Loucy (cell line): ENCODE measurements around the gene SHROOM3.
A peak's percentile ranks its signal among the peaks of the same experiment; 100 is the strongest.
"Not testable (repeated sequence)": the region's sequence is repeated elsewhere in the genome, so short reads cannot be mapped to it uniquely, and the experiment has no call there.

Source experiments
- H2AFZ ChIP-seq: fragments of 200-600 bp; sonication (generic); 2 replicates; pipeline ENCODE4 v1.6.0; 2016; ENCODE audit warnings: antibody characterized with exemption, mild to moderate bottlenecking, low read length, moderate library complexity
- H3F3A ChIP-seq: fragments of 200-600 bp; 2 replicates; pipeline ENCODE4 v1.6.0; 2016; ENCODE audit warnings: antibody characterized with exemption, low read depth, mild to moderate bottlenecking
- H3K27me3 ChIP-seq: fragments of 200-600 bp; sonication (generic); 2 replicates; pipeline ENCODE4 v1.6.1; 2014; ENCODE audit warnings: low read length, mild to moderate bottlenecking; ENCODE audit not compliant: insufficient read depth, poor library complexity, severe bottlenecking
- H3K36me3 ChIP-seq: fragments of 200-600 bp; sonication (generic); 2 replicates; pipeline ENCODE4 v1.6.1; 2016; ENCODE audit warnings: low read length; ENCODE audit not compliant: insufficient read depth
- H3K4me1 ChIP-seq: fragments of 200-600 bp; sonication (generic); 2 replicates; pipeline ENCODE4 v1.5.1; 2014; ENCODE audit warnings: low read length, mild to moderate bottlenecking; ENCODE audit not compliant: insufficient read depth, poor library complexity, severe bottlenecking
- H3K4me2 ChIP-seq: fragments of 200-600 bp; sonication (generic); 2 replicates; pipeline ENCODE4 v1.6.0; 2014; ENCODE audit warnings: antibody characterized with exemption, low read length, low read depth, mild to moderate bottlenecking; ENCODE audit not compliant: poor library complexity, severe bottlenecking
- H3K4me3 ChIP-seq: fragments of 200-600 bp; sonication (generic); 2 replicates; pipeline ENCODE4 v1.5.1; 2014; ENCODE audit warnings: low read length, mild to moderate bottlenecking, mixed read lengths; ENCODE audit not compliant: poor library complexity, severe bottlenecking
- H3K79me2 ChIP-seq: fragments of 200-600 bp; sonication (generic); 2 replicates; pipeline ENCODE4 v1.6.1; 2014; ENCODE audit warnings: low read length; ENCODE audit not compliant: insufficient read depth
- H3K9ac ChIP-seq: fragments of 200-600 bp; sonication (generic); 2 replicates; pipeline ENCODE4 v1.6.0; 2014; ENCODE audit warnings: mild to moderate bottlenecking, low read depth, low read length, moderate library complexity; ENCODE audit not compliant: poor library complexity, severe bottlenecking
- H3K9me2 ChIP-seq: fragments of 200-600 bp; sonication (generic); replicated peaks from 2 replicates; pipeline ENCODE4 v1.6.1; 2016; ENCODE audit warnings: low read depth, low read length, mixed read lengths
- H3K9me3 ChIP-seq: fragments of 200-600 bp; sonication (generic); 2 replicates; pipeline ENCODE4 v1.6.1; 2014; ENCODE audit warnings: mild to moderate bottlenecking, antibody characterized with exemption, low read length, low read depth; ENCODE audit not compliant: insufficient read depth
- H4K20me1 ChIP-seq: fragments of 200-600 bp; sonication (generic); 2 replicates; pipeline ENCODE4 v1.6.0; 2014; ENCODE audit warnings: antibody characterized with exemption, low read length, mild to moderate bottlenecking; ENCODE audit not compliant: insufficient read depth, poor library complexity, severe bottlenecking
- CTCF ChIP-seq: fragments of 200-600 bp; sonication (generic); conservative IDR thresholded peaks from 2 replicates; pipeline ENCODE4 v1.5.1; 2014; ENCODE audit warnings: mild to moderate bottlenecking, antibody characterized with exemption, low read length
- EZH2phosphoT487 ChIP-seq: fragments of 200-600 bp; IDR thresholded peaks from 2 replicates; pipeline ENCODE4 v1.6.1; 2018; ENCODE audit warnings: antibody characterized with exemption, mild to moderate bottlenecking, moderate library complexity, borderline replicate concordance

SHROOM3 gene

GRCh38 chr4:76449833-76450232, 14.8 kb downstream of the SHROOM3 start:
- H3K36me3 ChIP-seq: no peaks in the 10 kb centered on the region
- no peaks in the 10 kb centered on the region for H3K4me1 ChIP-seq
- no peak overlapping the region for H3K4me3 ChIP-seq
- no peaks in the 10 kb centered on the region for H3K9me3 ChIP-seq
- no peak overlapping the region for H3K4me2 ChIP-seq
- no peaks in the 10 kb centered on the region for H3F3A ChIP-seq
- H4K20me1 ChIP-seq: no peaks in the 10 kb centered on the region
- no peak overlapping the region for H3K9ac ChIP-seq
- H3K9me2 ChIP-seq: no peaks in the 10 kb centered on the region
- no peaks in the 10 kb centered on the region for H3K27me3 ChIP-seq
- TF ChIP-seq EZH2phosphoT487 (no peak), CTCF (no peak)
- no peaks in the 10 kb centered on the region for H3K79me2 ChIP-seq
- H2AFZ ChIP-seq: peak overlapping the region; percentile 2; the same call in 1 of the 2 replicates

GRCh38 chr4:76453232-76453631, 18.2 kb downstream of the SHROOM3 start:
- Histone ChIP-seq H3K9me3 (no peaks in the 10 kb centered on the region), H3F3A (no peaks in the 10 kb centered on the region), H3K4me1 (no peaks in the 10 kb centered on the region), H3K36me3 (no peaks in the 10 kb centered on the region), H3K9ac (no peak overlapping the region), H2AFZ (no peak overlapping the region), H4K20me1 (no peaks in the 10 kb centered on the region), H3K4me3 (no peak overlapping the region), H3K4me2 (no peak overlapping the region), H3K27me3 (no peaks in the 10 kb centered on the region), H3K9me2 (no peaks in the 10 kb centered on the region), H3K79me2 (no peaks in the 10 kb centered on the region)
- TF ChIP-seq EZH2phosphoT487: no peak
- TF ChIP-seq CTCF: no peak

DNA sequence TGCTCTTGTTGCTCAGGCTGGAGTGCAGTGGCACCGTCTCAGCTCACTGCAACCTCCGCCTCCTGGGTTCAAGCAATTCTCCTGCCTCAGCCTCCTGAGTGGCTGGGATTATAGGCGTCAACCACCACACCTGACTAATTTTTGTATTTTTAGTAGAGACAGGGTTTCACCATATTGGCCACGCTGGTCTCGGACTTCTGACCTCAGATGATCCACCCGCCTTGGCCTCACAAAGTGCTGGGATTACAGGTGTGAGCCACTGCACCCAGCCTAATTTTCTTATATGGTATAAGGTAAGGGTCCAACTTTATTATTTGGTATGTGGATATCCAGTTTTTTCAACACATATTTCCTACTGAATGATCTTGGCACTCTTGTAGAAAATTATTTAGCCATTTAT, 19.0 kb downstream of the SHROOM3 start:
- H2AFZ ChIP-seq: peak overlapping the region; percentile 30; the same call in 1 of the 2 replicates
- not testable (repeated sequence) for H4K20me1 ChIP-seq, H3K4me1 ChIP-seq, H3K9me2 ChIP-seq, H3K9me3 ChIP-seq, H3K27me3 ChIP-seq, H3F3A ChIP-seq, H3K4me3 ChIP-seq, H3K36me3 ChIP-seq, H3K9ac ChIP-seq, H3K4me2 ChIP-seq, H3K79me2 ChIP-seq

DNA sequence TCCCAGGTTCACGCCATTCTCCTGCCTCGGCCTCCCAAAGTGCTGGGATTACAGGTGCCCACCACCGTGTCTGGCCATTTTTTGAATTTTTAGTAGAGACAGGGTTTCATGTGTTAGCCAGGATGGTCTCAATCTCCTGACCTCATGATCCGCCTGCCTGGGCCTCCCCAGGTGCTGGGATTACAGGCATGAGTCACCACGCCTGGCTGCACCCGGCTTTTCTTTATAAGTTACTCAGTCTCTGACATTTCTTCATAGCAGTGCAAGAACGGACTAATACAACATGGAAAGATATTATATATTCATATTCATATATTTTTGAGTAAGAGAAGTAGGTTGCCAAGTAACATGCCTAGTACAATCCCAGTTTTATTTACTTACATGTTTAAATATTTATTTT, 22.9 kb downstream of the SHROOM3 start:
- no peak overlapping the region for H3K9ac ChIP-seq
- H4K20me1 ChIP-seq: no peaks in the 10 kb centered on the region

More for the DNA sequence above, 22.9 kb downstream of the SHROOM3 start:
- no peak overlapping the region for H3K4me2 ChIP-seq
- H3K9me2 ChIP-seq: no peaks in the 10 kb centered on the region
- no peak overlapping the region for H2AFZ ChIP-seq
- H3K27me3 ChIP-seq: no peaks in the 10 kb centered on the region
- no peaks in the 10 kb centered on the region for H3K79me2 ChIP-seq
- TF ChIP-seq CTCF (no peak), EZH2phosphoT487 (no peak)
- no peak overlapping the region for H3K4me3 ChIP-seq
- H3K36me3 ChIP-seq: no peaks in the 10 kb centered on the region
- no peaks in the 10 kb centered on the region for H3K9me3 ChIP-seq
- H3F3A ChIP-seq: no peaks in the 10 kb centered on the region
- H3K4me1 ChIP-seq: no peaks in the 10 kb centered on the region
